ENCODE data around the gene FASN. TPM values are rescaled to one million over a fixed set of nuclear protein-coding genes. Genes with fewer than 3 reads are reported as not detected.

FASN gene
- total RNA-seq, 1 experiment from 2014 or later, result 433 TPM

- H3K4me3 Mint-ChIP-seq, result no peak overlapping the region
- H2AK5ac ChIP-seq (ENCODE audit: insufficient read length, low read length), result no peak overlapping the region
- H3K23me2 ChIP-seq (ENCODE audit: insufficient read length, low read depth, low read length, poor library complexity, severe bottlenecking), result no peaks in the 10 kb centered on the region
- no CpG with 5 or more reads among the region's 18 CpGs for WGBS (ENCODE audit: extremely low coverage, insufficient read length, low lambda C conversion rate)
- no peak overlapping the region for H3K56ac ChIP-seq (ENCODE audit: insufficient read length, low read depth, low read length)
- no peaks in the 10 kb centered on the region for H3K4me1 ChIP-seq (ENCODE audit: insufficient read depth, low read length)
- H3K27me3 Mint-ChIP-seq (ENCODE audit: low read depth), result peaks cover 19% of the 10 kb centered on the region
- H3K23ac ChIP-seq (ENCODE audit: insufficient read length, low read depth, low read length), result no peak overlapping the region
- peak overlapping the region in 2 of 3 experiments; percentile 44 to 83; a peak in 2 of 7 replicates for H3K27ac Mint-ChIP-seq
- no peak overlapping the region for H4K8ac ChIP-seq (replicated peaks; ENCODE audit: insufficient read length, low read depth, low read length)
- H3K9ac ChIP-seq (ENCODE audit: extremely low read depth, insufficient read length, low read length), result no peak overlapping the region
- no peak overlapping the region for H4K5ac ChIP-seq (ENCODE audit: insufficient read length, low read depth, low read length)
- H3K36me3 Mint-ChIP-seq (ENCODE audit: insufficient read depth in 1 of 3, low read depth in 3 of 3), result peaks cover 18 to 42% (median 40%) of the 10 kb centered on the region in 3 experiments; a peak in 6 of 7 replicates
- no peak overlapping the region for H3T11ph ChIP-seq (ENCODE audit: low read length)
- TF ChIP-seq, protein P1, sequence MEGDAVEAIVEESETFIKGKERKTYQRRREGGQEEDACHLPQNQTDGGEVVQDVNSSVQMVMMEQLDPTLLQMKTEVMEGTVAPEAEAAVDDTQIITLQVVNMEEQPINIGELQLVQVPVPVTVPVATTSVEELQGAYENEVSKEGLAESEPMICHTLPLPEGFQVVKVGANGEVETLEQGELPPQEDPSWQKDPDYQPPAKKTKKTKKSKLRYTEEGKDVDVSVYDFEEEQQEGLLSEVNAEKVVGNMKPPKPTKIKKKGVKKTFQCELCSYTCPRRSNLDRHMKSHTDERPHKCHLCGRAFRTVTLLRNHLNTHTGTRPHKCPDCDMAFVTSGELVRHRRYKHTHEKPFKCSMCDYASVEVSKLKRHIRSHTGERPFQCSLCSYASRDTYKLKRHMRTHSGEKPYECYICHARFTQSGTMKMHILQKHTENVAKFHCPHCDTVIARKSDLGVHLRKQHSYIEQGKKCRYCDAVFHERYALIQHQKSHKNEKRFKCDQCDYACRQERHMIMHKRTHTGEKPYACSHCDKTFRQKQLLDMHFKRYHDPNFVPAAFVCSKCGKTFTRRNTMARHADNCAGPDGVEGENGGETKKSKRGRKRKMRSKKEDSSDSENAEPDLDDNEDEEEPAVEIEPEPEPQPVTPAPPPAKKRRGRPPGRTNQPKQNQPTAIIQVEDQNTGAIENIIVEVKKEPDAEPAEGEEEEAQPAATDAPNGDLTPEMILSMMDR (conservative IDR thresholded peaks at IDR 0.05), result no peak
- H3K9me3 Mint-ChIP-seq, result no peaks in the 10 kb centered on the region
- no peak overlapping the region for H2BK120ac ChIP-seq (ENCODE audit: low read depth, low read length, poor library complexity, severe bottlenecking)
- H3K4ac ChIP-seq (ENCODE audit: low read depth, low read length), result no peak overlapping the region
- no peaks in the 10 kb centered on the region for H3K27me3 ChIP-seq (ENCODE audit: insufficient read depth, low read length)
- H3K14ac ChIP-seq (ENCODE audit: insufficient read depth, low read length), result no peak overlapping the region
- H2BK15ac ChIP-seq (ENCODE audit: low read depth, low read length), result no peak overlapping the region
- no peak for DNase-seq
- no peak overlapping the region for H2AFZ ChIP-seq (ENCODE audit: low read length)
- H3K4me2 ChIP-seq (ENCODE audit: insufficient read depth, insufficient read length, low read length), result no peak overlapping the region
- H4K91ac ChIP-seq (ENCODE audit: insufficient read length, low read depth, low read length), result no peak overlapping the region
- no peaks in the 10 kb centered on the region; a peak in 2 of 4 replicates for H3K4me1 Mint-ChIP-seq
- no peak overlapping the region for H3K18ac ChIP-seq (ENCODE audit: insufficient read length, low read depth, low read length)
- no peak overlapping the region for H2BK12ac ChIP-seq (ENCODE audit: insufficient read length, low read depth, low read length)
- no peaks in the 10 kb centered on the region for H4K20me1 ChIP-seq (ENCODE audit: control insufficient read depth, insufficient read depth, insufficient read length)
- no peak overlapping the region for H2BK20ac ChIP-seq (ENCODE audit: low read depth, low read length, poor library complexity, severe bottlenecking)
- no peaks in the 10 kb centered on the region for H3K79me1 ChIP-seq (ENCODE audit: insufficient read depth, low read depth, low read length, poor library complexity, severe bottlenecking)
- no peaks in the 10 kb centered on the region for H3K79me2 ChIP-seq (ENCODE audit: insufficient read depth, low read length)
- no peak overlapping the region for H3K27ac ChIP-seq (ENCODE audit: insufficient read length, low read depth, low read length)
- no peak overlapping the region for H2BK5ac ChIP-seq (ENCODE audit: insufficient read length, low read length)
- no peaks in the 10 kb centered on the region for H3K9me3 ChIP-seq (ENCODE audit: control insufficient read depth, low read depth, low read length)
Observed at GRCh38 chr17:82078433-82078832, 19.6 kb downstream of the FASN start.

All from H9 (cell line).